Fibroblast of villous mesenchyme (primary cell): ENCODE results near the gene RPL35A. TPM values are rescaled to one million over a fixed set of nuclear protein-coding genes. Genes with fewer than 3 reads are reported as not detected.
A peak's percentile ranks its signal among the peaks of the same experiment; 100 is the strongest.
"Not testable (repeated sequence)": the region's sequence is repeated elsewhere in the genome, so short reads cannot be mapped to it uniquely, and the experiment has no call there.

Experiments
- DNase-seq: peaks from one replicate; pipeline ENCODE4 v3.0.0-alpha.2; 2010; ENCODE audit warnings: low read depth
- H3K4me3 ChIP-seq: 2 replicates; pipeline ENCODE4 v1.5.1; 2011; ENCODE audit warnings: low read depth, mild to moderate bottlenecking, low read length
- total RNA-seq: library from RNA; depleted of rRNA; stranded (reverse); fragments of >200 nt; gene quantifications from 2 replicates; pipeline ENCODE4 v1.2.3, GENCODE V29; 2012
- TF ChIP-seq, protein P1 (sequence below): IDR thresholded peaks from 2 replicates; pipeline ENCODE4 v1.5.1; 2012; ENCODE audit warnings: low read depth, mild to moderate bottlenecking, low read length; ENCODE audit not compliant: insufficient read depth

Gene RPL35A
- total RNA-seq, 1 donor: 453 TPM

DNA sequence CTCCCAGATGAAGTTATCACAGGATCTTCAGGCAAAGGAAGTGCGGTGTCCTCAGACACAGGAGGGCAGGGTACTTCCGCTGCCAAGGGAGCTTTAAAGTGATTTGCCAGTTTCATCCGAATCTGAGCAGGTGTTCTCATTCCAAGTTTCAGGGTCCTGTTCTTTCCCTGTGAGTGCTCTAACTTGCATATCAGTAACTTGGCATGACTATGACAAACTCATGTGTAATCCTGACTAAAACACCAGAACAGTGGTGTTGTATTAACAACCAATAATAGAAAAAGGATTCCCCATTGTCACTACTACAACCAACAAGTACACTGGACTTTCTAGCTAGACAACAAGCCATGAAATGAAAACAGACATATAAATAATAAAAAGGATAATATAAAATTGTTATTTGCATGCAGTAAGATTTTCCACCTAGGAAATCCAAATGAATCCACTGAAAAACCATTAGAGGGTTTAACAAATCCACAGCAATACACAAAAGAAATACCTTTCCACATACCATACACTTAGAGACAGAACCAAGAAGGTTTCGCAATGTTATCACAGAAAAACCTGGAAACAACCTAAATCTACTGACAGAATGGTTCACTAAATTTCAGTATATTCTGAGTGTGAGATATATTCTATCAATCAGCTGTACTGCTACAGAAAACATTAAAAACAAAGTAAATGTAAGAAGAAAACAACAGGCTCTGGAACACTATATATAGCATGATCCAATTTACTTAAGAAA, 40.9 kb upstream of the RPL35A start:
- TF ChIP-seq, protein P1, sequence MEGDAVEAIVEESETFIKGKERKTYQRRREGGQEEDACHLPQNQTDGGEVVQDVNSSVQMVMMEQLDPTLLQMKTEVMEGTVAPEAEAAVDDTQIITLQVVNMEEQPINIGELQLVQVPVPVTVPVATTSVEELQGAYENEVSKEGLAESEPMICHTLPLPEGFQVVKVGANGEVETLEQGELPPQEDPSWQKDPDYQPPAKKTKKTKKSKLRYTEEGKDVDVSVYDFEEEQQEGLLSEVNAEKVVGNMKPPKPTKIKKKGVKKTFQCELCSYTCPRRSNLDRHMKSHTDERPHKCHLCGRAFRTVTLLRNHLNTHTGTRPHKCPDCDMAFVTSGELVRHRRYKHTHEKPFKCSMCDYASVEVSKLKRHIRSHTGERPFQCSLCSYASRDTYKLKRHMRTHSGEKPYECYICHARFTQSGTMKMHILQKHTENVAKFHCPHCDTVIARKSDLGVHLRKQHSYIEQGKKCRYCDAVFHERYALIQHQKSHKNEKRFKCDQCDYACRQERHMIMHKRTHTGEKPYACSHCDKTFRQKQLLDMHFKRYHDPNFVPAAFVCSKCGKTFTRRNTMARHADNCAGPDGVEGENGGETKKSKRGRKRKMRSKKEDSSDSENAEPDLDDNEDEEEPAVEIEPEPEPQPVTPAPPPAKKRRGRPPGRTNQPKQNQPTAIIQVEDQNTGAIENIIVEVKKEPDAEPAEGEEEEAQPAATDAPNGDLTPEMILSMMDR: no peak
- no peak overlapping the region for H3K4me3 ChIP-seq
- DNase-seq: no peak

DNA sequence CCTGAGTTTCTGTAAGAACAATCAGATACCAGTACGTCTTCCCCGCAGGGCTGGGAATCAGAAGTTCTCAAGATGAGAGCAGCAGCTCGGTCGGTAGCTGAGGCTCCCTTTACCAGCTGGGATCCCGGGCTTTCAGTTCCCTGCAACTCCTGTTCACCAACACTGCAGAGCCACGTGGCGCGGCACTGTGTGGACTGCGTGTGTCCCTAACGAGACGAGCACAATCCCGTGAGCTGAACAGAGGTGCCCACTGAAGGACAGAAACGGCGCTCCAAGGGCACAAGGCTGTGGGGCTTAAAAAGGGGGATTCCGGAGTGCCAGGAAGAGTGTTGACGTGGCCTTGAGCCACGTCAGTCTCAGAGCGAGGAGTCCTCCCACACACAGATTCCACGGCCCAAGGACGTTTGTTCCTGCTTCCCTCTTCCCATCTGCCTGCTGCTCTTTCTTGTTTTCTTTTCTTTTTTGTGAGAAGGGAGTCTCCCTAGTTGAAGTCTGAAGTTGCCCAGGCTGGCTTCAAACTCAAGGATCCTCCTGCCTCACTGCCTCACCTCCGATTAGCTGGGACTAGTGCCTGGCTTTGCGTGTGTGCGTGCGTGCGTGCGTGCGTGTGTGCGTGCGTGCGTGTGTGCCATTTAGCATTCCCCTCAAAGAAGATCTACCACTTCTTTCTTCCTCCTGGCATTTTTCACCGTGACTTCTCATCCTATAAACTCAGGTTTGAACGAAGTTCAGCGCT, 37.1 kb upstream of the RPL35A start:
- H3K4me3 ChIP-seq: no peak overlapping the region
- DNase-seq: peak; percentile 18
- TF ChIP-seq, protein P1: no peak

DNA sequence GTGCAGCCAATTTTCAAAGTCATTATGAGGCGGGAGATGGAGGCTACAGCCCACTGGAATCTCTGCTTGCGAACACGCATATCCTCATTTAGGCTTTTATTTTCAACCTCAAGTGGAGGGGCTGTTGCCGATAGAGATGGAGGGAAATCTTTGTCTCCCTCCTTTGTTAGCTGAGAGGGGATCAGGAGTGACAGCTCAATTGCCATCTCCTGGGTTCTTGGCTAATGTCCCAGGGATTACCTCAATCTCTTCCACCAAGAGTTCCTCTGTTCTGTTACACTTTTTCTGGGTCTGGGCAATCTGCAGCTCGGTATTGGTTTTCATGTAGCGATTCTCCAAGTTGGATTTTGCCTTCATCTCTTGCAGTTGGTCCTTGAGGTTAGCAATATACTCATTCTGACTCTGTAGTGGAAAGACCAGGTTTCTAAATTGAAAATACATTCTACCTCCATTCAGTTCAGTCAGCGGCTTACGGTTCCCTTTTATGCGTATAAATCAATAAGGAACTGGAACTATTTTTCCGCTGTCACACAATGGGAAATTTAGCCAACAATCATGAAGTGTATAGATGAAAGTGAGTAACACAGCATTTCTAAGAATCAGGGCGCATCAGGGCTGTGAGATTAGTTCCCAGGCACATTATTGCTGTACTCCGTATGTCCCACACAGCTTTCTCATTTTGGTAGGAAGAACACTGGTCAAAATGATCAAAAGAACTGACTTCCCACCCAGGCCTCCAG, 36.2 kb upstream of the RPL35A start:
- no peak overlapping the region for H3K4me3 ChIP-seq
- TF ChIP-seq, protein P1: no peak
- DNase-seq: no peak

DNA sequence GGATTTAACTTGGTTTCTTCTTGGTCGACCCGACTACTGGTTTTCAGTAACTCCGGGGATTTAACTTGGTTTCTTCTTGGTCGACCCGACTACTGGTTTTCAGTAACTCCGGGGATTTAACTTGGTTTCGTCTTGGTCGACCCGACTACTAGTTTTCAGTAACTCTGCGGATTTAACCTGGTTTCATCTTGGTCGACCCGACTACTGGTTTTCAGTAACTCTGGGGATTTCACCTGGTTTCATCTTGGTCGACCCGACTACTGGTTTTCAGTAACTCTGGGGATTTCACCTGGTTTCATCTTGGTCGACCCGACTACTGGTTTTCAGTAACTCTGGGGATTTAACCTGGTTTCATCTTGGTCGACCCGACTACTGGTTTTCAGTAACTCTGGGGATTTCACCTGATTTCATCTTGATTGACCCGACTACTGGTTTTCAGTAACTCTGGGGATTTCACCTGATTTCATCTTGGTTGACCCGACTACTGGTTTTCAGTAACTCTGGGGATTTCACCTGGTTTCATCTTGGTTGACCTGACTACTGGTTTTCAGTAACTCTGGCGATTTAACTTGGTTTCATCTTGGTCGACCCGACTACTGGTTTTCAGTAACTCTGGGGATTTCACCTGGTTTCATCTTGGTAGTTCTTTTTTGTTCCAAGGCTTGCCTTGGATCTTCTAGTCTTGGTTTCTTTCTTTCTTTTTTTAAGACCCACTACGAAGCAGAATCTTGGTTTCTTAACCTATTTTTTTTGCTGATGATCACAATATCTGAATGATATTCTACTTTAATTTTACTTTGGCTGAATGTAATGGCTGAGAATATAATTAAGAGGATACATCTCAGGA, 28.3 kb upstream of the RPL35A start:
- DNase-seq, H3K4me3 ChIP-seq: not testable (repeated sequence)

DNA sequence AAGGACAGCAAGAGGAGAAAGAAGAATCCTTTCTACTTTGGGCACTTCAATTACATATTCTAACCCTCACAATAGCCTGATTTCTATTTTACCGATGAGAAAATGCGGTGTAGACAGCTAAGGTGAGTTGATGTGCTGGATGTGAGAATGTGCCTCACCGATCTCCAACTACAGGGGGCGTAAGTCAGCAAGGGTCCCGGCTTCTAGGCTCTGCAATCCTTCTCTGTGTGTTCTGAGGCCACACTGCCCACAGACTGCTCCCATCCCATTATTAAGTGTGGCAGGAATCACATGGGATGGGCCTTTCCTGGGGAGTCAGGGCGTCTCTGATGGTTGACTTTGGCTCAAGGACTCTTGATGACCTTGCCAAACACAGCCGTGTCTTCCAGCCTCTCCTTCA, 23.6 kb upstream of the RPL35A start:
- H3K4me3 ChIP-seq: no peak overlapping the region
- TF ChIP-seq, protein P1: peak; percentile 39
- no peak for DNase-seq

DNA sequence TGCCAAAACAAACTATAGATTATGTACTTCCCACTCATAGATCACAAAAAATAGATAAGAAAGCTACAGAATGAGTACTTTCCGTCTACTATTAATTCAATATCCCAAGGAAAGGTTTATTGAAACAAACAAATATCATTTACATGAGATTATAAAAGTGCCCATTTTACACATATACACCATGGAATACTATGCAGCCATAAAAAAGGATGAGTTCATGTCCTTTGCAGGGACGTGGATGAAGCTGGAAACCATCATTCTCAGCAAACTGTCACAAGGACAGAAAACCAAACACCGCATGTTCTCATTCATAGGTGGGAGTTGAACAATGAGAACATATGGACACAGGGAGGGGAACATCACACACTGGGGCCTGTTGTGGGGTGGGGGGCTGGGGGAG, 22.4 kb upstream of the RPL35A start:
- not testable (repeated sequence) for H3K4me3 ChIP-seq, DNase-seq

DNA sequence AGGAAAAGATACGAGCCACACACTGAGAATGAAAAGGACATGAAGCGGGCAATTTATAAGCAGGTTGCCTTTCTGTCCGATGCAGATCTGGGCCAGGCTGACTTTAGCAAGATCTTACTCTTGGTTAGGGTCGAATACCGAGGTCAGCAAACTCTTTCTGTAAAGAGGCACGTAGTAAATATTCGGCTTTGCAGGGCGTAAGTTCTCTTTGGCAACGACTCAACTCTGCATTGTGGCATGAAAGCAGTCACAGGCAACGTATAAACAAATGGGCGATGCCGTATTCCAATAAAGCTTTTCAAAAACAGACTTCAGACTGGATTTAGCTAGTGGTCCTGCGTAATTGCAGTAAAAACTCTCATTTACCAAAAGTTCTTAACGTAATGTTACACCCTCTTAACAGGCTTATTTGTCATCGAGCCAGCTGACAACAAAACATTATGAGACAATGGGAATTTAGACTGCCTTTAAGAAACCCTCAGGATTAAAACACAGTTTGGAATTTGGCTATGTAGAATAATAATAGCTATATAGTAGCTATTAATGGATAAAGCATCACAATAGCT, 13.1 kb upstream of the RPL35A start:
- peak; percentile 65 for DNase-seq
- TF ChIP-seq, protein P1: no peak
- H3K4me3 ChIP-seq: no peak overlapping the region
